ENCODE measurements around the gene GAN. TPM values are rescaled to one million over a fixed set of nuclear protein-coding genes. Genes with fewer than 3 reads are reported as not detected.

GAN gene
- polyA plus RNA-seq, 3 donors from 2014 or later: 1.3 to 2.8 (median 2.0) TPM

- H3K27ac Mint-ChIP-seq: no peak overlapping the region
- peaks cover 9 to 31% (median 22%) of the 10 kb centered on the region in 6 donors for H3K9me3 Mint-ChIP-seq
- peaks cover 0 to 4% (median 2%) of the 10 kb centered on the region in 3 donors for H3K27me3 Mint-ChIP-seq (ENCODE audit: low read depth in 3 of 3)
- H3K36me3 Mint-ChIP-seq: peaks cover 23 to 30% (median 25%) of the 10 kb centered on the region in 3 donors
- no peak overlapping the region for H3K4me3 Mint-ChIP-seq
- no peak for DNase-seq
- H3K4me1 Mint-ChIP-seq: no peaks in the 10 kb centered on the region
These were observed 35.5 kb downstream of the GAN start for GRCh38 chr16:81350306-81350615.

DNA sequence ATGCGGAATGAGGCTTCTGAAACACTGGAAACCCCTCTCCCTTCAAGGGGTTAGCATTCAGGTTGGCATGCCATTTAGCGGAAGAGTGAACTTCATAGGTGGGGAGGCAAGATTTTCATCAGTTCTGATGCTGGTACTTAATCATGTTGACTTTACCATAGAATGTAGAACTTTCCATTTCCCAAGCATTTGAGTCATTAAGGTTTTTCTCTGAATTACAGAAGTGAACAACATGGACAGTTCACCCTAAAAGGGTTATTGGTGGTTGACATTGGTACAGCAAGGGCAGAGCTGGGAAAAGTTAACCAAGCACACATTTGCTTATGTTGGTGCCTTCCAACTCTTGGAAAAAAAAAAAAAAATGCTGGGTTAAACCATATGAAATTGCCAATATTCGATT lies 39.1 kb downstream of the GAN start:
- no peaks in the 10 kb centered on the region for H3K9me3 Mint-ChIP-seq
- no peak overlapping the region for H3K4me3 Mint-ChIP-seq
- no peaks in the 10 kb centered on the region for H3K4me1 Mint-ChIP-seq
- DNase-seq: no peak
- peaks cover 13 to 29% (median 20%) of the 10 kb centered on the region in 3 donors for H3K36me3 Mint-ChIP-seq
- H3K27ac Mint-ChIP-seq: no peak overlapping the region
- H3K27me3 Mint-ChIP-seq (ENCODE audit: low read depth in 3 of 3): peaks cover 0 to 4% (median 2%) of the 10 kb centered on the region in 3 donors

DNA sequence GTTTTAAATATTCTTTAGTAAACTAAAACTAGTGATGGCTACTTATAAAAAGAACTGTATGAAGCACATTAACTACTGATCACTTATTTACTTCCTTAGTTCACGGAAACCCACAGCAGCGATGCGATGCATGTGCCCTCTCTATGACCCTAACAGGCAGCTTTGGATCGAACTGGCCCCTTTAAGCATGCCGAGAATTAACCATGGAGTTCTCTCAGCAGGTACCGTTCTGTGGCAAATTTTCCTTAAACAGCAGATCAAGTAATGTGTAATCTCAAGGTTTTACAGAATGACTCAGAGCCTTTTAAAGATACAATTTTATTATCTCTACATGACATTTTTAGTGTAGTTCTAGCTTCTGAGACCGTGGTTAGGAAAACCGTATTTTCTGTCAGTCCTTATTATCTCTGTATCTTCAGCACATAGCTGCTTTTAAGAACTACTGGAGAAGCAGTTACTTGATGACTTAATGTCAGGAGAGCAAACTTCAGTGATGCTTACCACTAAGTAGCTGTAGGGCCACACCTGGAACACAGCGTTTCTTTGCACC lies 43.0 kb downstream of the GAN start:
- Mint-ChIP-seq H3K4me3 (no peak overlapping the region), H3K27ac (no peak overlapping the region), H3K36me3 (peaks cover 15 to 49% (median 15%) of the 10 kb centered on the region in 3 donors), H3K9me3 (no peaks in the 10 kb centered on the region), H3K27me3 (ENCODE audit: low read depth in 3 of 3) (peaks cover 0 to 3% (median 2%) of the 10 kb centered on the region in 3 donors), H3K4me1 (no peaks in the 10 kb centered on the region)
- no peak for DNase-seq

- Mint-ChIP-seq H3K27me3 (ENCODE audit: low read depth in 3 of 3) (peaks cover 0 to 3% (median 0%) of the 10 kb centered on the region in 3 donors), H3K36me3 (peaks cover 21 to 56% (median 22%) of the 10 kb centered on the region in 3 donors), H3K4me3 (no peak overlapping the region), H3K9me3 (no peaks in the 10 kb centered on the region), H3K4me1 (no peaks in the 10 kb centered on the region), H3K27ac (no peak overlapping the region)
- DNase-seq: no peak
These were observed 44.1 kb downstream of the GAN start for GRCh38 chr16:81358860-81359259.

DNA sequence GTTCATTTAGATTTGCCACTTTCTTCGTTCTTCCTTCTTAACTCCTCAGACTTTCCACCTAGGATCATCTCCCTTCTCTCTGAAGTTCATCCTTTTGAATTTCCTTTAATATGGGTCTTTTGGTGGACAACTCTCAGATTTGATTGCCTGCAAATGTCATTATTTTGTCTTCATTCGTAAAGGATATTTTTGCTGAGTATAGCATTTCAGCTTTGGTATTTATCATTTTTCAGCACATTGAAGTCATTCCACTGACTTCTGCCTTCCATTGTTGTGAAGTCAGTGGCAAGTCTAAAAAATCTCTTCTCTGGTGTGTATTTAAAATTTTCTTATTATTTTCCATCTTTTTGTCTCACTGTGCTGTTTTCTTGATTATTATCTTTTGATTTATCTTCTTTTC lies 45.4 kb downstream of the GAN start:
- DNase-seq: no peak
- Mint-ChIP-seq H3K4me1 (no peaks in the 10 kb centered on the region), H3K36me3 (peaks cover 20 to 58% (median 22%) of the 10 kb centered on the region in 3 donors), H3K4me3 (no peak overlapping the region), H3K27ac (no peak overlapping the region), H3K27me3 (ENCODE audit: low read depth in 3 of 3) (peaks cover 0 to under 1% (median 0%) of the 10 kb centered on the region in 3 donors), H3K9me3 (no peaks in the 10 kb centered on the region)

GRCh38 chr16:81365731-81366130 lies 51.0 kb downstream of the GAN start:
- Mint-ChIP-seq H3K36me3 (peaks cover 23 to 60% (median 32%) of the 10 kb centered on the region in 3 donors), H3K4me3 (no peak overlapping the region), H3K9me3 (no peaks in the 10 kb centered on the region), H3K4me1 (peaks cover 11 to 18% of the 10 kb centered on the region in 2 donors), H3K27ac (no peak overlapping the region), H3K27me3 (ENCODE audit: low read depth in 3 of 3) (no peaks in the 10 kb centered on the region)
- DNase-seq: no peak

DNA sequence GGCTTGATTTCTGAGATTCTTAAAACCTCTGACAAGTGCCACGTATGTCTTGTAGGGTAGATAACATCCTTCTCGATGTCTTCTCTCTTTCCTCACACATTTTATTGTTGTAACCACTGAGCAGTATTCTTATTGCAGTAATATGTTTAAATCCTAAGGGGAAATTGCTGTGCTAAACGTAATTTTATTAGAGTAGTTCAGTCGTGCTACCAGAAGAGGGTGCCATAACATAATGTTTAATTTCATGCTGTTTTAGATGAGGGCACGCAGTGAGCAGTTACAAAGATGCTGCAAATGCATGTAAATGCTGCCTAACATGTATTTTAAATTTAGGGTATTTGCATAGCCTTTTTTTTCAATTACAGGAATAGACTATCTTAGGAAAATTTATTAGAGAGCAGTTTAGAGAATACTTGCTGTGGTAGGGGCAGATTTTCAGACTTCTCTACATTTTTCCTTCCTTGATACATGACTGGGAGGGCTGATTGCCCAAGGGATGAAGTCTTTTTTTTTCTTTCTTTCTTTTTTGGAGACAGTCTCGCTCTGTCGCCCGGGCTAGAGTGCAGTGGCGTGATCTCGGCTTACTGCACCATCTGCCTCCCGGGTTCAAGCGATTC lies 51.7 kb downstream of the GAN start:
- peak; percentile 44 to 60 (median 47) for DNase-seq
- H3K36me3 Mint-ChIP-seq: peaks cover 23 to 58% (median 32%) of the 10 kb centered on the region in 3 donors
- peaks cover 13 to 22% of the 10 kb centered on the region in 2 donors for H3K4me1 Mint-ChIP-seq
- no peaks in the 10 kb centered on the region for H3K27me3 Mint-ChIP-seq (ENCODE audit: low read depth in 3 of 3)
- H3K9me3 Mint-ChIP-seq: no peaks in the 10 kb centered on the region
- no peak overlapping the region for H3K4me3 Mint-ChIP-seq
- H3K27ac Mint-ChIP-seq: no peak overlapping the region

DNA sequence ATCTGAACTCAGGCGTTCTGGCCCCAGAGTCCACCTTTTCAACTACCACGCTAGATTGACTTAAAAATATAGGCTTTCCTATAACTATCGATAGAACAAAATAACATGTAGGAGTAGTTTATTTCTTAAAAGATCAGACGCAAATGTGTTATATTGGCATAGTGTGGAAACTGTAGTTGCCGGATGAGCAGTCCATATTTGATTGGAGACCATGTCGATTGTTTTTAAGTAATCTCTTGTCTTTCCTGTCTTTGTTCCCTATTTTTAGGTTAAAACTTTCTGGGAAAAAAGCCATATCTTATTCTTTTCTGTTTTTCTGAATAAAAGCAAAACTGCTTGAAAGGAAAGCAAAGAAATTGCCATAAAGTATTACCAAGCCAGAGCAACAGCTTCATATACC lies 53.1 kb downstream of the GAN start:
- H3K9me3 Mint-ChIP-seq: no peaks in the 10 kb centered on the region
- peaks cover 13 to 22% of the 10 kb centered on the region in 2 donors for H3K4me1 Mint-ChIP-seq
- peaks cover 21 to 55% (median 35%) of the 10 kb centered on the region in 3 donors for H3K36me3 Mint-ChIP-seq
- H3K27me3 Mint-ChIP-seq (ENCODE audit: low read depth in 3 of 3): no peaks in the 10 kb centered on the region
- no peak overlapping the region for H3K27ac Mint-ChIP-seq
- no peak overlapping the region for H3K4me3 Mint-ChIP-seq
- DNase-seq: no peak

DNA sequence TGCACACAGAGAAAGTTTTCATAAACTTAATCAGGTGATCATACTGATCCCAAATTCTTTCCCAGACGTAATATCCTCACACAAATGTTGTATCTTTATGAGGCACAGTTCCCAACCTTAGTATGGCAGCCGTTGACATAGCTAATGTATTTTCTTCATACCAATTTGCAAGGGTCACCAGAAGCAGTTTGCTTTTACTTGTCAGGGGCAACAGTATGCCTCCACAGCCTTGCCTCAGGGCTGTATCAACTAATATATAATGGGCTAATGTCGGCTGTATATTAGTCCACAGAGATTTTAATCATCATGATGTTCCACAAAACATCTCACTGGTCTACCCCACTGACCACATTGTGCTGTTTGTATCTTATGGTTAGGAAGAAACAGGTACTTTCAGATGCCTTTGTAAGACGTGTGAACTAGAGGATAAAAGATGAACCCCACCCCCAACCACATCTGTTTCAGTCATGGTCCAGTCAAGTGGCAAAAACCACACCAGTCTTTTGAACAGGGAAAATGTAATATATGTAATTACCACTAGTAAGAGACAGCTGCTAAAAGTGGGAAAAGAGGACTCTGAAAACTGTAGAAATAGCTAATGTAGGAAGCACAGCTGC lies 55.2 kb downstream of the GAN start:
- Mint-ChIP-seq H3K36me3 (peaks cover 22 to 51% (median 29%) of the 10 kb centered on the region in 3 donors), H3K27ac (peak overlapping the region in 3 of 6 donors; percentile 20 to 50 (median 23)), H3K4me3 (no peak overlapping the region), H3K27me3 (ENCODE audit: low read depth in 3 of 3) (no peaks in the 10 kb centered on the region), H3K4me1 (peaks cover 13 to 22% of the 10 kb centered on the region in 2 donors), H3K9me3 (no peaks in the 10 kb centered on the region)
- peak; percentile 40 to 47 (median 42) for DNase-seq

DNA sequence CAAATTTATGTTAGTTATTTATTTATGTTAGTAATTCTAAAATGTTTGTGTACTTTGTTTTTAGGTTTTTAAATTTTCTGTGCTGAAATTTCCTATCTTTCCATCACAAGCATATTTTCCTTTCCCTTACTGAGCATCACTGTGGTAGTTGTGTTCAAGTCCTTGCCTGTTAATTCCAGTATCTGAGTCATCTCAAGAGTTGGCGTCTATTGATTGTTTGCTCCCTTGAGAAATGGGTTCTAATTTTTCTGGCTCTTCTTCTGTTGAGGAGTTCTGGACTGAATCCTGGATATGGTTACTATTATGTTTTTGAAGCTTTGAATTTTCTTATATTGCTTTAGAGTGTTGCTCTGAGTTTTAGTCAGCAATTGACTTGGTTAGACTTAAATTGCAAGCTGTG lies 56.3 kb downstream of the GAN start:
- H3K4me1 Mint-ChIP-seq: peaks cover 13 to 22% of the 10 kb centered on the region in 2 donors
- no peak overlapping the region for H3K4me3 Mint-ChIP-seq
- no peak overlapping the region for H3K27ac Mint-ChIP-seq
- no peaks in the 10 kb centered on the region for H3K27me3 Mint-ChIP-seq (ENCODE audit: low read depth in 3 of 3)
- H3K9me3 Mint-ChIP-seq: no peaks in the 10 kb centered on the region
- H3K36me3 Mint-ChIP-seq: peaks cover 20 to 46% (median 29%) of the 10 kb centered on the region in 3 donors
- DNase-seq: no peak

- H3K36me3 Mint-ChIP-seq: peaks cover 22 to 47% (median 26%) of the 10 kb centered on the region in 3 donors
- H3K4me3 Mint-ChIP-seq: no peak overlapping the region
- no peak for DNase-seq
- peaks cover 13 to 17% of the 10 kb centered on the region in 2 donors for H3K4me1 Mint-ChIP-seq
- H3K27ac Mint-ChIP-seq: no peak overlapping the region
- peaks cover 0 to 4% (median 0%) of the 10 kb centered on the region in 3 donors for H3K27me3 Mint-ChIP-seq (ENCODE audit: low read depth in 3 of 3)
- H3K9me3 Mint-ChIP-seq: no peaks in the 10 kb centered on the region
These were observed 59.8 kb downstream of the GAN start for GRCh38 chr16:81374550-81374949.

- no peak overlapping the region for H3K27ac Mint-ChIP-seq
- peaks cover 0 to 4% (median 0%) of the 10 kb centered on the region in 3 donors for H3K27me3 Mint-ChIP-seq (ENCODE audit: low read depth in 3 of 3)
- H3K9me3 Mint-ChIP-seq: no peaks in the 10 kb centered on the region
- no peaks in the 10 kb centered on the region for H3K4me1 Mint-ChIP-seq
- peaks cover 16 to 38% (median 30%) of the 10 kb centered on the region in 3 donors for H3K36me3 Mint-ChIP-seq
- no peak for DNase-seq
- H3K4me3 Mint-ChIP-seq: no peak overlapping the region
These were observed 62.1 kb downstream of the GAN start for GRCh38 chr16:81376880-81377279.

DNA sequence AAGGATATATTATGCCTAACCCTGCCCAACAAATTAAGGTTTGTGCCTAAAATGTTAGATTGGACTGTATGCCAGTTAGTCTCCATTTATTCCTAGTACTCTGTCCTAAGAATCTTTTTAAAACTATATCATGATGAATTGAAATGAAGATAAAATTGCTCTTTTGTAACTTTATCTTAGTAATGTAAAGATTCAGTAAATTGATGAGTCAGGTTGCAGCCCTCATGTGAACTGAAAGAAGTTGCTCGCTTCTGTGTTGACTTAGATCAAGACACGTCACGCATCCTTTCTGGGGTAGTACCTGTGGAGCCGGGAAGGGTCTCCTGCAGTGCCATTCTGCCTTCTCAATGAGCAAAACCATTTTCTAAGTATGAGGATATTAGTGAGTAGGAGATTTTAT lies 63.3 kb downstream of the GAN start:
- no peaks in the 10 kb centered on the region for H3K9me3 Mint-ChIP-seq

DNA sequence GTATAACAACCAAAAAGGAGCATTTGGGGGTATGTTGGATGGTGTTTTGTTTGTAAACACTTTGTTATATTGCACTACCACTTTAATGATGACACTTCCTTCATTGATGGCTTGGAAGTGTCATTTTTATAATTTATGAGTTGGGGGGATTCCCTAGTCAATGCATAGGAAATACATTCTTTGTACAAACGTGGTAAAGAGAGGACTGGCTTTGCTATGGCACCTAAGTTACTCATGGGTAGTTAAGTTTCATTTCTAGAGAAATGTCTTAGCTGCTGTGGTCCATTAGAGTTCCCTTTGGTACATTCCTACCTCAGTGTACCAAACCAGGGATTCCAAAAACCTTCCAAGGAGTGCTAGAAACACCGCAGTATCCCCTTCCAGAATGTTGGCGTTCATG lies 66.2 kb downstream of the GAN start:
- Mint-ChIP-seq H3K9me3 (no peaks in the 10 kb centered on the region), H3K27ac (no peak overlapping the region), H3K4me3 (no peak overlapping the region), H3K36me3 (peaks cover 9 to 24% (median 22%) of the 10 kb centered on the region in 3 donors), H3K4me1 (no peaks in the 10 kb centered on the region), H3K27me3 (ENCODE audit: low read depth in 3 of 3) (peaks cover 0 to 4% (median 0%) of the 10 kb centered on the region in 3 donors)
- DNase-seq: no peak

More for the DNA sequence above, 63.3 kb downstream of the GAN start:
- H3K4me3 Mint-ChIP-seq: no peak overlapping the region
- H3K27ac Mint-ChIP-seq: no peak overlapping the region
- DNase-seq: no peak
- no peaks in the 10 kb centered on the region for H3K4me1 Mint-ChIP-seq
- peaks cover 10 to 30% (median 26%) of the 10 kb centered on the region in 3 donors for H3K36me3 Mint-ChIP-seq
- peaks cover 0 to 4% (median 0%) of the 10 kb centered on the region in 3 donors for H3K27me3 Mint-ChIP-seq (ENCODE audit: low read depth in 3 of 3)

Measured in immature natural killer cell (primary cell).